ENCODE data around the gene FEN1. TPM values are rescaled to one million over a fixed set of nuclear protein-coding genes. Genes with fewer than 3 reads are reported as not detected.

Gene FEN1
- total RNA-seq, 4 donors from 2014 or later: 5.0 to 10.2 (median 7.5) TPM

DNA sequence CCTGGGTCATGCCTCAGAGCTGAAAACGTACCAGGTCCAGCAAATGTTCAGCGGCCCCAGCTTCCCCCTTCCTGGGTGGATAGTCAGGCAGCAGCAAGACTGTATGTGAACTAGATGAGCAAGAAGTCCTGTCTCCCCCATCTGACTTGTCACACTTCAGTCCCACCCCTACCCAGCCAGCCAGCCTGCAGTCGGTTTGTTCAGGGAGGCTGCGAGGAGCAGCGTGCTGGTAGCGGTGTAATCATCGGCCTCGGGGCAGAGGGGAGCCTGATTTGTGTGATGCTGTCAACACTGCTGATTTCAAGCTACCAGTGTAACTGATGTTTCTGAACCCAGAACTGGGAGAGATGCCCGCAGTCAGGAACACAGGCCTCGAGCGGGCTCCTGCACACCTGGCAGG, 9.9 kb upstream of the FEN1 start:
- no peak for DNase-seq (ENCODE audit: extremely low spot score)
- H3K36me3 ChIP-seq: peaks cover 23 to 60% (median 49%) of the 10 kb centered on the region in 4 donors
- no peak overlapping the region for H3K27ac ChIP-seq (replicated peaks in 1 of 4)
- whole genome bisulfite sequencing: 83% methylated on average over 11 of the region's 11 CpGs
- H3K4me3 ChIP-seq: no peak overlapping the region
- intact Hi-C loops (cut with DNase I): no loop called here
- TF ChIP-seq EP300 (IDR thresholded peaks at IDR 0.05): no peak
- TF ChIP-seq POLR2AphosphoS5 (IDR thresholded peaks at IDR 0.05): no peak
- no peak for TF ChIP-seq POLR2A (IDR thresholded peaks at IDR 0.05; ENCODE audit: low read depth)
- TF ChIP-seq, protein P1, sequence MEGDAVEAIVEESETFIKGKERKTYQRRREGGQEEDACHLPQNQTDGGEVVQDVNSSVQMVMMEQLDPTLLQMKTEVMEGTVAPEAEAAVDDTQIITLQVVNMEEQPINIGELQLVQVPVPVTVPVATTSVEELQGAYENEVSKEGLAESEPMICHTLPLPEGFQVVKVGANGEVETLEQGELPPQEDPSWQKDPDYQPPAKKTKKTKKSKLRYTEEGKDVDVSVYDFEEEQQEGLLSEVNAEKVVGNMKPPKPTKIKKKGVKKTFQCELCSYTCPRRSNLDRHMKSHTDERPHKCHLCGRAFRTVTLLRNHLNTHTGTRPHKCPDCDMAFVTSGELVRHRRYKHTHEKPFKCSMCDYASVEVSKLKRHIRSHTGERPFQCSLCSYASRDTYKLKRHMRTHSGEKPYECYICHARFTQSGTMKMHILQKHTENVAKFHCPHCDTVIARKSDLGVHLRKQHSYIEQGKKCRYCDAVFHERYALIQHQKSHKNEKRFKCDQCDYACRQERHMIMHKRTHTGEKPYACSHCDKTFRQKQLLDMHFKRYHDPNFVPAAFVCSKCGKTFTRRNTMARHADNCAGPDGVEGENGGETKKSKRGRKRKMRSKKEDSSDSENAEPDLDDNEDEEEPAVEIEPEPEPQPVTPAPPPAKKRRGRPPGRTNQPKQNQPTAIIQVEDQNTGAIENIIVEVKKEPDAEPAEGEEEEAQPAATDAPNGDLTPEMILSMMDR (IDR thresholded peaks at IDR 0.05): no peak
- H3K27me3 ChIP-seq: no peaks in the 10 kb centered on the region
- H3K4me1 ChIP-seq: peaks cover 0 to 3% (median 2%) of the 10 kb centered on the region in 4 donors
- no peaks in the 10 kb centered on the region for H3K9me3 ChIP-seq

GRCh38 chr11:61783717-61784505, 8.8 kb upstream of the FEN1 start:
- Histone ChIP-seq H3K9me3 (no peaks in the 10 kb centered on the region), H3K27me3 (no peaks in the 10 kb centered on the region), H3K27ac (replicated peaks in 1 of 4) (no peak overlapping the region), H3K4me1 (no peaks in the 10 kb centered on the region), H3K36me3 (peaks cover 31 to 71% (median 60%) of the 10 kb centered on the region in 4 donors), H3K4me3 (no peak overlapping the region)
- DNase-seq (ENCODE audit: extremely low spot score): no peak
- 60% methylated on average over 8 of the region's 13 CpGs for WGBS
- intact Hi-C loops (cut with DNase I): no loop called here
- TF ChIP-seq POLR2A (IDR thresholded peaks at IDR 0.05; ENCODE audit: low read depth) (no peak), POLR2AphosphoS5 (IDR thresholded peaks at IDR 0.05) (no peak), EP300 (IDR thresholded peaks at IDR 0.05) (no peak)
- TF ChIP-seq, protein P1 (IDR thresholded peaks at IDR 0.05): no peak

DNA sequence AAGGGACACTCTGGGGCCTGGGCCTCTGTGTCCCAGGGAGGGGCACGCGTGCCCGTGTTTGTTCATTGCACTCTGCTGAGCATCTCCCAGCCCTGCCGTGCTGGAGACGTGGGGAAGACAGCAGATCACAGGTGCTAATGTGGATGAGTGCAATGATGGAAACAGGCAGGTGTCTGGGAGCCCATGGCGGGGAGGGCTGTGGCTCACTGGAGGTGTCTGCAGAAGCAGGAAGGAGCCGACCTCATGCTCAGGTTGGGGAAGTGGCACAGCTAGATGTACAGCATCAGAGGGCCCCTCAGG, 8.3 kb upstream of the FEN1 start:
- TF ChIP-seq EP300 (IDR thresholded peaks at IDR 0.05): no peak
- no peak for TF ChIP-seq POLR2A (IDR thresholded peaks at IDR 0.05; ENCODE audit: low read depth)
- no peak for TF ChIP-seq POLR2AphosphoS5 (IDR thresholded peaks at IDR 0.05)
- TF ChIP-seq, protein P1 (IDR thresholded peaks at IDR 0.05): no peak
- no peaks in the 10 kb centered on the region for H3K27me3 ChIP-seq
- H3K27ac ChIP-seq (replicated peaks in 1 of 4): no peak overlapping the region
- DNase-seq (ENCODE audit: extremely low spot score): no peak
- peaks cover 0 to 3% (median 0%) of the 10 kb centered on the region in 4 donors for H3K4me1 ChIP-seq
- no peaks in the 10 kb centered on the region for H3K9me3 ChIP-seq
- H3K4me3 ChIP-seq: no peak overlapping the region
- WGBS: 70% methylated on average over 2 of the region's 7 CpGs
- H3K36me3 ChIP-seq: peaks cover 36 to 77% (median 66%) of the 10 kb centered on the region in 4 donors
- intact Hi-C loops (cut with DNase I): no loop called here

DNA sequence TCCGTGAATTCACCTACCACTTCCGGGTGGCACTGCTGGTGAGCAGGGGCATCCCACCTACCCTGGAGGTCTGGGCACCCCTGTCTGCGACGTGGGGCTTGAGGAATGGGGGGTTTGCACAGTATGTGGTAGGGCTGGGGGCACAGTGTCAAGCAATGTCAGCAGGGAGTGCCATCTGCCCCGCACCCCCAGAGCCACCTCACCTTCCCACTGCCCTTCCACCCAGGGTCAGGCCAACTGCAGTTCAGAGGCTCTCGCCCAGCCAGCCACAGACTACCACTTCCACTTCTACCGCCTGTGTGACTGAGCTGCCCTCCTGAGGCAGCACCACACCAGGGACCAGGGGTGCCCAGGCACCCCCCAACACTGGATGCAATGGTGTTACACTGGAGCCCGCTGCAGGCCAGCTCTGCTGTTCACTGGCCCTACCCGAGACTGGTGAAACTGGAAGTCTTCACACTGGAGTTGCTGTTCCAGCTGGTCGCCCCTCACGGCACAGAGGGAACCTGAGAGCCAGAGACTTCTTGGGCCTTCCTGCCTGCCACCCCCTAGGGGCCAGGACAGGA, 6.8 kb upstream of the FEN1 start:
- 85% methylated on average over 4 of the region's 11 CpGs for WGBS
- intact Hi-C loops (cut with DNase I): no loop called here
- no peak overlapping the region for H3K27ac ChIP-seq (replicated peaks in 1 of 4)
- H3K4me1 ChIP-seq: peaks cover 3 to 17% (median 3%) of the 10 kb centered on the region in 4 donors
- peaks cover 42 to 85% (median 75%) of the 10 kb centered on the region in 4 donors for H3K36me3 ChIP-seq
- DNase-seq (ENCODE audit: extremely low spot score): no peak
- no peaks in the 10 kb centered on the region for H3K27me3 ChIP-seq
- TF ChIP-seq, protein P1 (IDR thresholded peaks at IDR 0.05): no peak
- TF ChIP-seq POLR2A (IDR thresholded peaks at IDR 0.05; ENCODE audit: low read depth) (no peak), EP300 (IDR thresholded peaks at IDR 0.05) (no peak), POLR2AphosphoS5 (IDR thresholded peaks at IDR 0.05) (no peak)
- no peak overlapping the region for H3K4me3 ChIP-seq
- no peaks in the 10 kb centered on the region for H3K9me3 ChIP-seq

Data from esophagus muscularis mucosa (tissue), 4 donors.